Choroid plexus epithelial cell (primary cell): Measurements from ENCODE around the gene VIPR1.
A peak's percentile ranks its signal among the peaks of the same experiment; 100 is the strongest.

Experiments
- DNase-seq: peaks from one replicate; pipeline ENCODE4 v3.0.0-alpha.2; 2010; ENCODE audit warnings: low read depth
- H3K4me3 ChIP-seq: 2 replicates; pipeline ENCODE4 v1.5.1; 2011; ENCODE audit warnings: low read depth, mild to moderate bottlenecking, control low read depth, low read length, moderate library complexity
- CTCF ChIP-seq: conservative IDR thresholded peaks from 2 replicates; pipeline ENCODE4 v1.5.1; 2011; ENCODE audit warnings: low read depth, mild to moderate bottlenecking, control low read depth, inconsistent platforms, low read length, moderate library complexity

VIPR1 gene

DNA sequence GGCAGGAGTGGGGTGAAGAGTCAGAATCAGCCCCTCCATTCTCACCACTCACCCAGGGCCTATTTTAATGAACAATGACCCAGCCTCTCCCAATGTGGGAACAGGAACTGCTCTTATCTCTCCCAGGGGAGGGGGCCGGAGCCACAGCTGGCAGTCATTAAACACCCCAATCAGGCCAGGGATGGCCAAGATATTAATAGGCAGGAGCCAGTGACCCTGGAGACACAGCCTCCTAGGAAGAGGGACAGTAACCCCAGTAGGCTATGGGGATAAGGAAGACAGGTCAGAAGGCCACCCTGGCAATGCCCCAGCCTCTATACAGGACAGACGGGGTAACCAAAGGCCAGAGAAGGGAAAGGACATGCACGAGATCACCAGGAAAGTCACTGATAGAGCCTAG is 38.6 kb downstream of the VIPR1 start:
- TF ChIP-seq CTCF, result no peak
- DNase-seq, result no peak
- H3K4me3 ChIP-seq, result no peak overlapping the region

- DNase-seq, result peak; percentile 30
- TF ChIP-seq CTCF, result peak; percentile 54
- no peak overlapping the region for H3K4me3 ChIP-seq
Observed at GRCh38 chr3:42544492-42545283, 42.2 kb downstream of the VIPR1 start.

- H3K4me3 ChIP-seq, result no peak overlapping the region
- no peak for TF ChIP-seq CTCF
- DNase-seq, result no peak
Observed at GRCh38 chr3:42545284-42545900, 42.9 kb downstream of the VIPR1 start.

DNA sequence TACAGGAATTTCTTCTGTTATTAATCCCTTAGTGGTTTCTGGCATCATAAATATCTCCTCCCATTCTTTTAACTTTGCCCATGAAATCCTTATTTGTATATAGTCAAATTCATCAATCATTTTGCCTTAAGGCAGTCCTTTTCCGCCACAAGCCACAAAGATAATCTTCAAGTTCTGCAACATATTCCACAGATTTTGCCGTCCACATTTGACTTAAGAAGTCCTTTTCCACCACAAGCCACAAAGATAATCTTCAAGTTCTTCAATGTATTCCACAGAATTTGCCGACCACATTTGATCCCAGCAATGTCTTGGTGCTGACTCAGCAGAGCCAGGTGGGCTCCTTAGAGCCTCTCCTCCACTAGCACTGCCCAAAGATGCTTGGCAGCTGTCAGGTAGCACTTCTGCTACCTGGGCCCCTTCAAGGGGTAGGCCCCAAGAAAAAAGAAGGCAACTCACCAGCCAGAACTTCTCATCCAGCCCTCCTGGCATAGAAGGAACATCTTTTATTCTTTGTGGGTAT is 44.3 kb downstream of the VIPR1 start:
- TF ChIP-seq CTCF, result no peak
- DNase-seq, result no peak
- H3K4me3 ChIP-seq, result no peak overlapping the region

GRCh38 chr3:42547401-42547945 is 45.0 kb downstream of the VIPR1 start:
- H3K4me3 ChIP-seq, result no peak overlapping the region
- TF ChIP-seq CTCF, result peak; percentile 97
- DNase-seq, result peak; percentile 72

DNA sequence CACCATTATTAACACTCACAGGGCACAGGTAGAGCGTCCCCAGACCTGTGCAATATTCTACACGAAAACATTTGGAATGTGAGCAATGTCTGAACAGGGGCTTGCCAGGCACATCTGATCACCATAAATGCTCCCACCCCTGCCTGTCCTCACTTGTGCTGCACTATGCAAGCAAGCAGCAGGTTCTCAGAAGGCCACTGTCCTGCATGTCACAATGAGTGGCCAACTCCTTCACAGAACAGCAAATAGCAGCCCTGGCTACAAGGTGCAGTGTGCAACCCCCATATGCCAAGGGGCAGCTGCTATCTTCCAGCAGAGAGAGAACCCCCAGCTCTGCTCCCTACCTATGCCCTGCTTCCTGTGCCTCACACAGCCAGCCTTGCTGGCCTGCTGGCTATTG is 46.7 kb downstream of the VIPR1 start:
- DNase-seq, result no peak
- H3K4me3 ChIP-seq, result no peak overlapping the region
- no peak for TF ChIP-seq CTCF
